GM12865 (cell line): ENCODE measurements around the gene CUX1.

Experiments
- DNase-seq: peaks from one replicate; pipeline ENCODE4 v3.0.0; 2010; ENCODE audit warnings: low read depth
- H3K4me3 ChIP-seq: 2 replicates; pipeline ENCODE4 v1.5.1; 2011; ENCODE audit warnings: mild to moderate bottlenecking, low read depth, low read length, control low read depth
- CTCF ChIP-seq: IDR thresholded peaks from 2 replicates; pipeline ENCODE4 v1.5.1; 2011; ENCODE audit warnings: low read length, control low read depth, low read depth, inconsistent platforms; ENCODE audit not compliant: insufficient read depth; ENCODE audit errors: missing control alignments

Gene CUX1

GRCh38 chr7:101891936-101892640, 74.7 kb downstream of the CUX1 start:
- no peak for DNase-seq
- no peak for TF ChIP-seq CTCF

GRCh38 chr7:101893341-101894082, 76.1 kb downstream of the CUX1 start:
- DNase-seq: no peak
- H3K4me3 ChIP-seq: no peak overlapping the region
- no peak for TF ChIP-seq CTCF

More at GRCh38 chr7:101891936-101892640, 74.7 kb downstream of the CUX1 start:
- H3K4me3 ChIP-seq: no peak overlapping the region

- DNase-seq: no peak
- TF ChIP-seq CTCF: no peak
- H3K4me3 ChIP-seq: no peak overlapping the region
These were observed 78.9 kb downstream of the CUX1 start for GRCh38 chr7:101896316-101896715.

- DNase-seq: no peak
- no peak for TF ChIP-seq CTCF
- no peak overlapping the region for H3K4me3 ChIP-seq
These were observed 79.5 kb downstream of the CUX1 start for GRCh38 chr7:101896941-101897340.

- TF ChIP-seq CTCF: no peak
- DNase-seq: no peak
- H3K4me3 ChIP-seq: no peak overlapping the region
These were observed 80.7 kb downstream of the CUX1 start for GRCh38 chr7:101898106-101898505.

- no peak for DNase-seq
- no peak for TF ChIP-seq CTCF
- no peak overlapping the region for H3K4me3 ChIP-seq
These were observed 82.2 kb downstream of the CUX1 start for GRCh38 chr7:101899616-101900015.

GRCh38 chr7:101900103-101900502, 82.7 kb downstream of the CUX1 start:
- TF ChIP-seq CTCF: no peak
- no peak for DNase-seq
- no peak overlapping the region for H3K4me3 ChIP-seq
